Fibroblast of peridontal ligament (primary cell): ENCODE results near the gene LYVE1.

Source experiments
- DNase-seq: peaks from one replicate; pipeline ENCODE4 v3.0.0-alpha.2; 2010; ENCODE audit errors: extremely low read depth

LYVE1 gene

DNA sequence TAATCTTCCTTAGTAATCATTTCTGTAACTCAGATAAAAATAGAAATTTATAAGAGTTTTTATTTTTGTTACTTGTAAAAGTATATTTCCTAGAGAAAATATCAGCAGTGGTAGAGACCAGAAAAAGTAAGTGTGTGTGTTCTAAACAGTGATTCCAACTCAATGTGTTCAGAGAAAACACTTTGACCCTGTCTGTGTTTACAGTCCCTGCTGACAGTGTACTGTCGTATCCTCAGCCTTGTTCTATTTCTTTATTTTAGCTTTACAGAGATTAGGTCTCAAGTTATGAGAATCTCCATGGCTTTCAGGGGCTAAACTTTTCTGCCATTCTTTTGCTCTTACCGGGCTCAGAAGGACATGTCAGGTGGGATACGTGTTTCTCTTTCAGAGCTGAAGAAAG lies 10.2 kb downstream of the LYVE1 start:
- no peak for DNase-seq

DNA sequence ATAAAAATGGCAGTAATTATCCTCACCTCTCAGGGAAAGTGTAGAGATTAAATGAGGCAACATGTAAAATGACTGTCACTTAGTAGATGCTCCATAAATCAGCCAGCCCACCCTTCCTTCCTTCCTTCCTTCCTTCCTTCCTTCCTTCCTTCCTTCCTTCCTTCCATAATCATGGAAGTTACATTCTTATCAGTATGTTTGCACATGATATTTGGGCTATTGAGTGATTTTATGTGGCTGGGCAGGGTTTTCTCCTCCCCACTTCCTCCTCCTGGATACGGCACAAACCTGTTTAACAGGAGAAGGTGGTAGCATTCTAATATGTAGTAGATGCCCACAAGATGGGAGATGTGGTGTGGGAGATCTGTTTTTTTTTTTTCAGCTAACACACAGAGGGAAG lies 11.9 kb downstream of the LYVE1 start:
- no peak for DNase-seq

DNA sequence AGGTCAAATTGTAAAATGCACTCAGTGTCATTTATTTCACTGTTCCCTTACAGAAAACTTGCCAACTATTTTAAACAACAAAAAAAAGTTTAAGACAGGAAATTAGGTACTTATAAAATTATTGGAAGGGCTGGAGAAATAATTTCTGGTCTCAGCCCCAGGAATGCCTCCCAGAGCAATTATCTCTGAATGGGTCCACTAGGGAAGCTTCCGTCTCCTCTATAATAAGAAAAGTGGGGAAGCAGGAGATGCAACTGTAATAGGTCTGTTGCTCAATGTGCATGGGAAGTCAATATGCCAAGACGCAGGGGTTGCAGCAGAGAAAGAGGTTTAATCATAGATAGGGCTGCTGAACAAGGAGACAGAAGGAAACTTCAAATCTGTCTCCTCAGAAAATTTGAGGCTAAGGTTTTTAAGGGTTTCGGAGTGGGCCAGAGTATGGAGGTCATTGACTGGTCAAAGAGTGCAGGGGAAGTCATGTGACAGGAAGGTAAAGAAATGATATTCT lies 16.6 kb downstream of the LYVE1 start:
- no peak for DNase-seq

DNA sequence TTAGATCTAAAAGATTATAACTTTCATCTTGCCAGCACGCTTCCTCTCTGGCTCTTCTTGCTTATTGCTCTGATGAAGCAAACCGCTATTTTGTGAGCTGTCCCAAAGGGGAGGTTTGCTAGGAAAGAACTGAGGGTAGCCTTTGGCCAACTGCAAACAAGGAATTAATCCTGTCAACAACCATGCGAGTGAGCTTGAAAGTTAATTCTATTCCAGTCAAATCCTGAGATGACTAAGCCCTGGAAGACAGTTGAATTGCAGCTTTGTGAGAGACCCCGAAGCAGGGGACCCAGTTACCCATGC lies 17.2 kb downstream of the LYVE1 start:
- no peak for DNase-seq

- DNase-seq: peak; percentile 78
Observed at GRCh38 chr11:10550503-10551289, 17.8 kb downstream of the LYVE1 start.

- no peak for DNase-seq
Observed at GRCh38 chr11:10544491-10545465, 23.7 kb downstream of the LYVE1 start.

DNA sequence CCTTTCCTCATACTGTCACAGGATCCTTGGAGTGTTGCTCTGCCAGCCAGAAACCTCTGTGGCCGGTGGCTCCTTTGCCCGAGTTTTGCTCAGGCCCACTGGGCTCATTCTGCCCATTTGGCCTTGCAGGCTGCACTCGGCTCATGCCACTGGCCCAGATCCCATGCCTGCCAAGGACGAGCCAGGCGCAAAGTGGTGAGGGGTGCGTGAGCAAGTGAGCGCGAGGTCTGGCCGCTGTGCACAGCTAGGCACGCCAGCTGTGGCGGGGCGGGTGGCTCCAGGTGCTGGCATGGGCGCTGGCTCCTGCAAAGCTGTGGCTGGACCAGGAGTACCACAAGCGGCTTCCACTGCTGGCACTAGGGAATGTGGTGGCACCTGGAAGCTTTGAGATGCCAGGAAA lies 24.7 kb downstream of the LYVE1 start:
- no peak for DNase-seq

DNA sequence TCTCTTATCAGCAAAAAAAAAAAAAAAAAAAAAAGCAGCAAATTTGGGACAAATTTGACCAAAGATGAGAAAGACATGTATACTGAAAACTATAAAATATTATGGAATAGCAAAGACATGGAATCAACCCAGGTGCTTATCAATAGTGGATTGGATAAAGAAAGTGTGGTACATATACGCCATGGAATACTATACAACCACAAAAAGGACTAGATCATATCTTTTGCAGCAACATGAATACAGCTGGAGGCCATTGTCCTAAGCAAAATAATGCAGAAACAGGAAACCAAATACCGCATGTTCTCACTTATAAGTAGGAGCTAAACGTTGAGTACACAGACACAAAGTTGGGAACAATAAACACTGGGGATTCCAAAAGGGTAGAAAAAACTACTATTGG lies 25.7 kb downstream of the LYVE1 start:
- no peak for DNase-seq

GRCh38 chr11:10541561-10541930 lies 26.9 kb downstream of the LYVE1 start:
- DNase-seq: no peak

DNA sequence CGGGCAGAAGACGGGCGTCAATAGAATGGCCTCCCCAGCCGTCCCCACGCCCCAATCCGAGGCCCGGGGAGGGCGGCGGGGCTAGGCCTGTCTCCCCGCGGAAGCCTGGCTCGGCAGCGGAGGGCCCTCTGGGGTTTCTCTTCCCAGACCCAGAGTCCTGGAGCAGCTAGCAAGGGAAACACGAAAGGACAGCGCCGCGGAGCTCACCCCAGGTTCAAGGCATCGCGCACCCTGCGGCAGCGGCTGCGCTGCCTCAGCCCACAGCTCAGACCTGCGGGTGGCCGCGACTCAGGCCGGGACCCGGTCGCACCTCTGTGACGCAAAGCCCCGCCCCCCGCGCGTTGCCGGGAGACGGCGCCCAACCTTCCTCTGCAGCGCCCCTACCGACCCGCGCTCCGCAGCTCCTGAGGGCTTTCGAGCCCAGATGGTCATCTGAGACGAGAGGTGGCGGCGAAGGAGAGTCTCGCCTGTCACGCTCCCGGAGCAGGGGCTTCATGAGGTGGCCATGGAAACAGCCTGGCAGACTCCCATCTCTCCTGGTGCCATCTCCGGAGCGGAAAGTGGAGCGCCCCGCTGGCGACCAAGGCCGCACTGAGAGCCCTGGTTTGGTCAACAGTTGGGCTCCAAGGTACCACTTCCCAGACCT lies 27.4 kb downstream of the LYVE1 start, which contains the start of gene RNF141:
Gene RNF141 (minus strand): TSS at position 273 of the 646 bp plus-strand sequence. CDS start 7,029 bp downstream, outside the sequence.
- peak; percentile 84 for DNase-seq

DNA sequence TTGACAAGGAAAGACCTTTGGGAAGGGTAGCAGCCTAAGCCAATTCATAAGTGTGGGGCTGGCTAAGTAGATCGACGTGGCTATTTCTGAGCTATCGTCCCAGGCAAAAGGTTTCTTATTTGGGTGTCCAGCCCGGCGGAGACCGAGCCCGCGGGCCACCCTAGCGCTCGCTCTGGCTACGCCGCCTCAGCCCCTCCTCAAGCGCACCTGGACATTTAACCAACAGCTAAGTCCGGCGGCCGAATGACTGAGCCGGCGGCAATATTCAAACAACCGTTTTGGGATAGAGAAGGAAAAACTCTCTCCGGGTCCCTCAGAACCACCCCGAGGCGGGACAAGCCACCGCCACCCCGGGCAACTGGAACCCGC lies 27.9 kb downstream of the LYVE1 start:
- peak; percentile 29 for DNase-seq

DNA sequence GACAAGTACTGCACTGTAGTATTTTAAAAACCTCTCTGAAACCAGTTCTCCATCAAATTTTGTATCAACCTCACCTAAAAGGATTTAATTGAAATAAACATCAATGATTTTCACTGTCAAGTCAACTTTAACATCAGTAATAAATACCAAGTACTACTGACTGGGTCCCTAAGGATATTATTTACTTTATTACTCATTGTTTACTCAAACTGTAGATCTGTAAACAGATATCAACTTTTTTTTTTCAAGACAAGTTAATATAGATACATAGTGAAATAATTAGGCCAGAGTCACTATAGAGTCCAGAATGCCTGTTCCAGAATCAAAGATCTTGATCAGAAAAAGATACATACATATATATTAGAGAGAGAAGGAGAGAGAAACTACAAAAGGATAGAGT lies 29.1 kb downstream of the LYVE1 start:
- DNase-seq: no peak

DNA sequence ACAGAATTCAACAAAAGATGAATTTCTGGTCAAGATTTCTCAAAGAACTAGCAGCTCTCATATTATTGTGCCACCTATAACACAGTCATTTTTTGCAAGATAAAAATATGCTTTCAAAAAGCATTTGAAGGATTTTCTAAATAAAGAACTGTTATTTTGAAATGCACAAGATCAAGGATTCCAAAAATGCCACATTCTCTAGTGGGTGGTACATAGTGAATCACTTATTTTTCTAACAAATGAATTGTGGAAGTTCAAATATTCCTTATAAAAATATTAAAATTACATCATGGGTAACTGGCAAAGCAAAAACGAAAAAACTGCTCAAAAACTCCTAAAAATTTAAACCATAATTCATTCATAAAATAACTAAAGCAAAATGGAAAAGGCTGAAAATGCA lies 29.5 kb downstream of the LYVE1 start:
- DNase-seq: peak; percentile 36

DNA sequence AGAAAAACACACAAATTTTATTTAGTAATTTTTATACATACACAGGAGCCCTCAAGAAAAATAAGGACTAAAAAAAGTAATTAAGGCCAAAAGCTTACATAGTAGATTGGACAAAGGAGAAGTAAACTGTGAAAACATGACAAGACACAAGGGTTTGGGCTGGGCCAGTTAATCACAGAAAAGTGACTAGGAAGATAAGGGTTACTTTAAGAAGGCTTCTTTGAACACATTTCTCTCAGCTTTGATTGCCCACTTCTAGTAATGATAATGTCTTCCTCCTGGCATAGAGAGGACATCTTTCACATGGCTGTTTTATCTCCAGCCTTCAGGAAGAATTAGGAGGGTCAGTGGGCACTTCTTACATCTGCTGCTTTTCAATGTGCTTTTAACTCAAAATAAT lies 30.9 kb downstream of the LYVE1 start:
- DNase-seq: no peak

GRCh38 chr11:10534316-10534715 lies 34.1 kb downstream of the LYVE1 start:
- DNase-seq: no peak

DNA sequence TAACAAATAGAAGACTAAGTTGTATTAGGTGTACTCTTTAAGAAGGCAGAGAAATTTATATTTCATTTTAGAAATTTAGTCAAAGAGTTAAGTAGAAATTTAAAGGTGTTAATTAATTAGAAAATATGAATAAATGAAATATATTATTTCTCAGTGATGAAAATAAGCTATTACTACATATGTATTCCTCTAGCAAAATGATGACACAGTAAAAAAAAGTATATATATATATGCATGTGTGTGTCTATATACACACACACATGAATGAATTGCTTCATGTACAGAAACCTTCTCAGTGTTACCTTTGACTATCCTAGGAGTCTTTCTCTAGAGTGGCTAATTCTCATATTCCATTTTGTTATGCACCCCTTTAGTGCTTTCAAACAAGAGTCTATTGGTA lies 35.1 kb downstream of the LYVE1 start:
- DNase-seq: no peak

GRCh38 chr11:10532526-10532925 lies 35.9 kb downstream of the LYVE1 start:
- DNase-seq: no peak

- DNase-seq: peak; percentile 65
Observed at GRCh38 chr11:10529279-10529678, 39.2 kb downstream of the LYVE1 start.

DNA sequence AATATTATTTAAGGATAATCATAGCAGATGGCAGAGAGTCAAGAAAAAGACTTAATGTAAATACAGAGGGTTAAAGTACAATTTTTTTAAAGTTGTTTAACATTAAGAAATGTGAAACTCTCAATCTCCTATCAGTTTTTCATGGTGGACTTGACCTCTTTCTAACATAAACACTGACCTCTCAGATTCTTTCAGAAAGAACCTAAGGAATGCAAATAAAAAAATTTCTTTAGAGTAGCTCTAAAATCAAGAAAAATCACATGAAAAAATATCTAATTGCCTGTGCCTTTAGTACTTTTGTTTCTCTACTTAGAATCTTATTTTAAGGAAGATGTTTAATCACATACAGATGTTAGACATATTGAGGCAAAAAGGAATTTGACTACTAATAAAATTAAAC lies 40.3 kb downstream of the LYVE1 start:
- peak; percentile 63 for DNase-seq

DNA sequence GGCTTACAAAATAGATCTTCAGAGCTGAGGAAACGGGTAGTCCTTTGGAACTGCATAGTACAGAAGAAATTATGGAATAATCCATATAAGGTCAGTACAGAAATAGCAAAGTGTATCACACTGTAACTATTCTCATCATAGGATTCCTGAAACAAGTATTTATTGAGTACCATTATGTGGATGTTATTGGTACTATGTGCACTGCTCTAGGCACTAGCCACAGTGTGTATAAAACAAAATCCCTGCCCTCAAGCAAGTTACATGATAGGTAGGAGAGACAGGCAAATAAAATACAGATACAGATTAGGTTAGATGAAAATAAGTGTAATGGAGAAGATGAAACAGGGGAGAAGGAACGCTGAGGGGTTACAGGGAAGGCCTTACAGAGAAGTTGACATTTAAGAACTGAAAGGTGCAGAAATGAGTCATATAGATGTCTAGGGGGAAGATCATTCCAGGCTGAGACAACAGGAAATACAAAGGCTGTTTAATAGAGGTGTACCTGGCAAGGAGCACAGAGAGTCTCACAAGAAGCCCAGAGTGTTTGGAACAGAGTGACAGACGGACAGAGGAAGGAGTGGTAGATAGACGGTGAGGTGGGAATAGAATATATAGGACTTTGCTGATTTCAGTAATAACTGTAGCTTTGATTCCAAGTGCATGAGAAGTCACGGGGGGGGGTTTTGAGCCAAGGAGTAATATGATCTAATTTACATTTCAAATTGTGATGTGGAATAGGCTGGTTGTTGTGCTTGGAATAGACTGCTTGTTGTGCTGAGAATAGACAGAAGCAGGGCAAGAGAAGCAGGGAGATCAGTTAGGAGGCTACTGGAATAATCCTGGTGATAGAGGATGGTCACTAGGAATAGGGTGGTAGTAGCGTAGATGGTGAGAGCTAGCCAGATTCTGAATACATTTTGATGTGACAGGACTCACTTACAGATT lies 41.2 kb downstream of the LYVE1 start:
- peak; percentile 68 for DNase-seq

DNA sequence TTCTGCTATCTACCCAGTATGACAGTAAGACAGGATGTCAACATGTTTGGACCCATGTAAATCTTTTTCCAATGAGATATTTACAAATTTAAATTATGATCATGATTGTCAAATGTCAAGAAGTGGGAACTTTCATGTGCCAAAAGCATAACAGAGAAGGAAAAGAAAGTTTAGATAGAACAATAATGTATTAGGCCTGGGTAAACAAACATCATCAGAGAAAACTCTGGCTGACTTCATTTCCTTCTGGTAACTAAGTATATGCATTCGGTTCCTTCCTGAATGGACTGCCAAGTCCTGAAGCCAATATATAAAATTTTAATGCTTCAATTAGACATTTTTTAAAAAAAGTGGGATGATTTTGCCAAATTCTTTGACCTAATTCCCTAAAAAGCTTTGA lies 44.0 kb downstream of the LYVE1 start:
- DNase-seq: no peak
